ENCODE results near the gene PIMREG.

DNA sequence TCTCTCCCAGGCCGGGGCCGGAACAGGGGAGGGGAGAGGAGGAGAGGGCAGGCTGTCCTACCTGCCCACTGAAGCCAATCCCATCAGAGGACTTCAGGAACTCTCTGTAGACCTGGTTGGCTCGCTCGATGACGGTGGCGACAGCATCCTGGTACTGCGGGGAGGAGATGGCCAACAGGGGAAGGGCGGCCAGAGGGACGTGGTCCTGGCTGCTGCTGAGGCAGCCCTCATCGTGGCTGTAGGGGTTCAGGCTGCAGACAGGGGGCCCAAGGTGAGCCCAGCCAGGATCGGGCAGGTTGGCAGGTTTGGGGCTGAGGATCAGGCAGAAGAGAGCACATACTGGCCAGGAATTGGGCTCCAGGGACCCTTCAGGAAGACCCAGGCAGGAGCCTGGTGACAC lies 34.2 kb downstream of the PIMREG start:
- no peak for TF ChIP-seq GATA2 (IDR thresholded peaks at IDR 0.05; ENCODE audit: low read depth, low read length)
- TF ChIP-seq GATA3 (IDR thresholded peaks at IDR 0.05; ENCODE audit: low read depth, low read length) = no peak
